H1 (cell line): ENCODE results near the gene KLF12. TPM values are rescaled to one million over a fixed set of nuclear protein-coding genes. Genes with fewer than 3 reads are reported as not detected.

Experiments
- CTCF ChIA-PET: fragments of 300-600 bp; sonication (Branson Sonifier 250); formaldehyde crosslinking; loops from one replicate; lab custom pipeline; 2021; ENCODE audit not compliant: partially characterized antibody; lab: Charles Lee
- POLR2A ChIA-PET: fragments of 300-600 bp; sonication (Branson Sonifier 250); formaldehyde crosslinking; loops from one replicate; lab custom pipeline; 2021; ENCODE audit warnings: inconsistent platforms; ENCODE audit not compliant: partially characterized antibody; lab: Charles Lee
- DNase-seq, 2 experiments: peaks; one replicate each; pipeline versions ENCODE4 v3.0.0 to v3.0.0-alpha.2; 2010 to 2022; ENCODE audit warnings: low spot score in 2 of 2, low read depth in 1 of 2, mixed read lengths in 1 of 2
- FAIRE-seq: peaks from 2 replicates; lab custom pipeline; 2011; peaks lifted over from hg19 to GRCh38; lab: Jason Lieb, UNC
- H2AFZ ChIP-seq: 2 replicates; pipeline ENCODE4 v1.8.1; 2012; ENCODE audit warnings: low read length, inconsistent platforms
- H2AK5ac ChIP-seq: 2 replicates; pipeline ENCODE4 v1.6.1; 2013; ENCODE audit warnings: low read depth, low read length
- H2BK120ac ChIP-seq: replicated peaks from 2 replicates; pipeline ENCODE3; 2013; ENCODE audit warnings: low read depth, low read length, inconsistent platforms
- H2BK12ac ChIP-seq: 2 replicates; pipeline ENCODE4 v1.6.1; 2013; ENCODE audit warnings: low read depth, low read length
- H2BK15ac ChIP-seq: 2 replicates; pipeline ENCODE4 v1.6.1; 2013; ENCODE audit warnings: low read length
- H2BK20ac ChIP-seq: 2 replicates; pipeline ENCODE4 v1.6.1; 2013; ENCODE audit warnings: low read length
- H2BK5ac ChIP-seq: 2 replicates; pipeline ENCODE4 v1.6.1; 2013; ENCODE audit warnings: low read depth, low read length
- H3K14ac ChIP-seq: 2 replicates; pipeline ENCODE4 v1.6.1; 2013; ENCODE audit warnings: inconsistent platforms; ENCODE audit not compliant: insufficient read length
- H3K18ac ChIP-seq: 2 replicates; pipeline ENCODE4 v1.6.1; 2013; ENCODE audit warnings: low read length; ENCODE audit errors: extremely low read depth
- H3K23ac ChIP-seq: 2 replicates; pipeline ENCODE4 v1.6.1; 2013; ENCODE audit warnings: inconsistent platforms; ENCODE audit not compliant: insufficient read length
- H3K23me2 ChIP-seq: 2 replicates; pipeline ENCODE4 v1.6.1; 2013; ENCODE audit warnings: low read depth, low read length
- H3K27ac ChIP-seq: 2 replicates; pipeline ENCODE4 v1.6.1; 2011; ENCODE audit warnings: low read depth, low read length, inconsistent platforms
- H3K27me3 ChIP-seq, 4 experiments: replicated peaks in 1 of 4; 1 replicate in 1 of 4; 2 replicates in 3 of 4; pipeline versions ENCODE4 v1.6.1 to v1.8.1; 2011 to 2013; ENCODE audit warnings: low read length in 3 of 4, mild to moderate bottlenecking in 3 of 4, inconsistent platforms in 2 of 4, mixed read lengths in 2 of 4, moderate library complexity in 1 of 4; ENCODE audit not compliant: control insufficient read depth in 3 of 4, insufficient read depth in 3 of 4; ENCODE audit errors: extremely low read depth in 1 of 4
- H3K36me3 ChIP-seq, 4 experiments: 2 replicates each; pipeline versions ENCODE4 v1.6.1 to v1.8.1; 2011 to 2013; ENCODE audit warnings: mild to moderate bottlenecking in 4 of 4, low read length in 3 of 4, moderate library complexity in 2 of 4, control low read depth in 1 of 4, inconsistent platforms in 1 of 4; ENCODE audit not compliant: insufficient read depth in 4 of 4, control insufficient read depth in 2 of 4
- H3K4ac ChIP-seq: replicated peaks from 2 replicates; pipeline ENCODE3; 2013; ENCODE audit warnings: low read length, low read depth, mixed read lengths, inconsistent platforms; ENCODE audit not compliant: insufficient read length
- H3K4me1 ChIP-seq, 4 experiments: replicated peaks in 1 of 4; 1 replicate in 1 of 4; 2 replicates in 3 of 4; pipeline versions ENCODE4 v1.6.1 to v1.8.1; 2011 to 2013; ENCODE audit warnings: low read length in 3 of 4, inconsistent platforms in 2 of 4, mixed read lengths in 1 of 4; ENCODE audit not compliant: insufficient read depth in 4 of 4, control insufficient read depth in 3 of 4
- H3K4me2 ChIP-seq, 2 experiments: 2 replicates each; pipeline versions ENCODE4 v1.6.1 to v1.8.1; 2011 to 2013; ENCODE audit warnings: low read depth in 2 of 2, low read length in 2 of 2, control low read depth in 1 of 2, inconsistent platforms in 1 of 2, mild to moderate bottlenecking in 1 of 2; ENCODE audit not compliant: insufficient read depth in 1 of 2
- H3K4me3 ChIP-seq, 4 experiments: fragments of 200-600, 300-600 bp in 1 of 4; sonication (generic), shearing (Covaris generic), sonication (Bioruptor Twin) in 1 of 4; 2 replicates each; pipeline versions ENCODE4 v1.5.1 to v1.8.1; 2011 to 2016; ENCODE audit warnings: low read length in 4 of 4, low read depth in 3 of 4, control low read depth in 2 of 4, inconsistent platforms in 2 of 4, mild to moderate bottlenecking in 2 of 4, mixed read lengths in 1 of 4, moderate library complexity in 1 of 4; ENCODE audit not compliant: insufficient read depth in 2 of 4; ENCODE audit errors: extremely low read depth in 1 of 4
- H3K56ac ChIP-seq: replicated peaks from 2 replicates; pipeline ENCODE3; 2013; ENCODE audit warnings: low read depth, mild to moderate bottlenecking, mixed read lengths, low read length, inconsistent platforms; ENCODE audit not compliant: insufficient read length
- H3K79me1 ChIP-seq: 2 replicates; pipeline ENCODE4 v1.6.1; 2013; ENCODE audit warnings: low read depth, low read length, control low read depth
- H3K79me2 ChIP-seq, 2 experiments: 2 replicates each; pipeline versions ENCODE4 v1.6.1 to v1.8.1; 2012 to 2013; ENCODE audit warnings: low read length in 2 of 2, mild to moderate bottlenecking in 2 of 2, inconsistent platforms in 1 of 2; ENCODE audit not compliant: insufficient read depth in 2 of 2, control insufficient read depth in 1 of 2
- H3K9ac ChIP-seq, 4 experiments: replicated peaks in 1 of 4; 1 replicate in 1 of 4; 2 replicates in 3 of 4; pipeline versions ENCODE4 v1.6.1 to v1.8.1; 2011 to 2013; ENCODE audit warnings: low read depth in 3 of 4, low read length in 3 of 4, control low read depth in 2 of 4, mild to moderate bottlenecking in 2 of 4, moderate library complexity in 2 of 4, inconsistent platforms in 1 of 4; ENCODE audit errors: extremely low read depth in 1 of 4
- H3K9me3 ChIP-seq, 2 experiments: 2 replicates each; pipeline versions ENCODE4 v1.6.1 to v1.8.1; 2012 to 2013; ENCODE audit warnings: mild to moderate bottlenecking in 2 of 2, moderate library complexity in 2 of 2, control low read depth in 1 of 2, inconsistent platforms in 1 of 2, low read depth in 1 of 2, low read length in 1 of 2, mixed read lengths in 1 of 2; ENCODE audit not compliant: insufficient read depth in 2 of 2
- H4K20me1 ChIP-seq, 2 experiments: replicated peaks in 1 of 2; 2 replicates each; pipeline versions ENCODE3 to v1.8.1; 2011 to 2013; ENCODE audit warnings: inconsistent platforms in 2 of 2, low read length in 2 of 2, mild to moderate bottlenecking in 1 of 2; ENCODE audit not compliant: insufficient read depth in 2 of 2, control insufficient read depth in 1 of 2
- H4K5ac ChIP-seq: 2 replicates; pipeline ENCODE4 v1.6.1; 2013; ENCODE audit warnings: low read length, low read depth, mixed read lengths, inconsistent platforms; ENCODE audit not compliant: insufficient read length
- H4K8ac ChIP-seq: 2 replicates; pipeline ENCODE4 v1.8.0; 2013; ENCODE audit warnings: mild to moderate bottlenecking, moderate library complexity, low read length, inconsistent platforms; ENCODE audit not compliant: insufficient read depth; ENCODE audit errors: extremely low read depth
- H4K91ac ChIP-seq: replicated peaks from 2 replicates; pipeline ENCODE3; 2013; ENCODE audit warnings: low read length, mixed read lengths, inconsistent platforms; ENCODE audit not compliant: insufficient read length
- EGR1 ChIP-seq: IDR thresholded peaks from 2 replicates; pipeline ENCODE4 v1.6.1; 2011; ENCODE audit warnings: low read depth, low read length, borderline replicate concordance
- GABPA ChIP-seq: IDR thresholded peaks from 2 replicates; pipeline ENCODE4 v1.6.1; 2011; ENCODE audit warnings: mild to moderate bottlenecking, low read length, moderate library complexity, borderline replicate concordance; ENCODE audit not compliant: insufficient read depth
- MAFK ChIP-seq: IDR thresholded peaks from 2 replicates; pipeline ENCODE4 v1.6.1; 2012; ENCODE audit warnings: low read depth, mild to moderate bottlenecking, improper control_type of control experiment, low read length
- RAD21 ChIP-seq, 2 experiments: IDR thresholded peaks in 1 of 2; conservative IDR thresholded peaks in 1 of 2; 2 replicates each; pipeline ENCODE4 v1.6.1; 2011; ENCODE audit warnings: low read depth in 2 of 2, low read length in 2 of 2, improper control_type of control experiment in 1 of 2, inconsistent platforms in 1 of 2, mild to moderate bottlenecking in 1 of 2, moderate library complexity in 1 of 2
- WGBS, 2 experiments: shearing (Covaris generic) in 1 of 2; methylation state at CpG; one replicate each; pipeline versions ENCODE4 v1.1.6 to v1.1.7; 2013 to 2015; ENCODE audit warnings: low lambda C conversion rate in 2 of 2, mixed read lengths in 2 of 2, inconsistent platforms in 1 of 2, low coverage in 1 of 2, missing lambda C conversion rate in 1 of 2; ENCODE audit not compliant: insufficient replicate concordance in 2 of 2, insufficient coverage in 1 of 2, insufficient read length in 1 of 2; ENCODE audit errors: extremely low coverage in 1 of 2, missing lambda C conversion rate in 1 of 2; 5-methylcytosine and 5-hydroxymethylcytosine counted together
- polyA plus RNA-seq, 7 experiments: library from polyadenylated mRNA; depleted of rRNA in 3 of 7; stranded (reverse) in 5 of 7; unstranded in 2 of 7; fragments of >200 nt in 5 of 7; fragments of 200-250 nt in 2 of 7; gene quantifications; 1 replicate in 5 of 7; 2 replicates in 1 of 7; 4 replicates in 1 of 7; pipeline versions ENCODE4 v1.2.1 to v1.2.3, GENCODE V29; 2011 to 2013; ENCODE audit warnings: missing spikeins in 2 of 7, mixed read lengths in 2 of 7
- total RNA-seq: library from RNA; stranded (reverse); fragmentation: NEBNext Ultra II Directional; extraction: Animal tissue kit (Norgen Biotek cat#: 25700); gene quantifications from 2 replicates; pipeline ENCODE4 v1.2.1, GENCODE V29; 2021

Gene KLF12
- total and polyA plus RNA-seq, 2 of the 8 experiments (the other 6 are each of a cell fraction or from before 2014, with no cell fraction given) = 6.6 to 12.1 TPM

- Histone ChIP-seq H3K4ac (no peak overlapping the region), H3K9me3 (no peaks in the 10 kb centered on the region), H3K36me3 (no peaks in the 10 kb centered on the region)
- TF ChIP-seq MAFK = no peak
- no peak for TF ChIP-seq RAD21 (IDR thresholded peaks at IDR 0.05 in 1 of 2, conservative IDR thresholded peaks at IDR 0.05 in 1 of 2; ENCODE audit: low read depth in 2 of 2, low read length in 2 of 2)
- no peak for TF ChIP-seq EGR1
- TF ChIP-seq GABPA = no peak
- TF ChIP-seq, all 59 proteins: peak for 0
- no peak overlapping the region for H2BK20ac ChIP-seq
- FAIRE-seq (no peak), DNase-seq (no peak)
- H4K91ac ChIP-seq = no peak overlapping the region
- H3K79me1 ChIP-seq = no peaks in the 10 kb centered on the region
- no peaks in the 10 kb centered on the region for H3K27me3 ChIP-seq
- H3K4me1 ChIP-seq = no peaks in the 10 kb centered on the region
- H2BK5ac ChIP-seq = no peak overlapping the region
- no peak overlapping the region for H3K14ac ChIP-seq
- H2AK5ac ChIP-seq = no peak overlapping the region
- no peak overlapping the region for H2BK12ac ChIP-seq
- no peak overlapping the region for H3K56ac ChIP-seq
- H3K4me2 ChIP-seq = no peak overlapping the region
- H4K8ac ChIP-seq = no peak overlapping the region
- no peaks in the 10 kb centered on the region for H3K23me2 ChIP-seq
- H3K79me2 ChIP-seq = no peaks in the 10 kb centered on the region
- WGBS, 2 experiments = 94% methylated on average over 1 of the region's 1 CpG; no CpG with 5 or more reads in 1 of the 2 experiments
- H3K18ac ChIP-seq = no peak overlapping the region
- H2BK120ac ChIP-seq = no peak overlapping the region
- H3K4me3 ChIP-seq = no peak overlapping the region
- CTCF ChIA-PET = no interaction called here
- no peak overlapping the region for H2BK15ac ChIP-seq
- no peak overlapping the region for H3K27ac ChIP-seq
- 0 out of 2 replicates have a peak overlapping the region, but pooled peaks have one; percentile 17 for H2AFZ ChIP-seq
- no peak overlapping the region for H3K23ac ChIP-seq
- H4K20me1 ChIP-seq = no peaks in the 10 kb centered on the region
- H3K9ac ChIP-seq = no peak overlapping the region
- no peak overlapping the region for H4K5ac ChIP-seq
- POLR2A ChIA-PET = no interaction called here
Measured at GRCh38 chr13:74182491-74182890, 48.3 kb upstream of the KLF12 start.
